Cardiac muscle cell (in vitro differentiated cells and primary cell): ENCODE data around the gene POLD2. TPM values are rescaled to one million over a fixed set of nuclear protein-coding genes. Genes with fewer than 3 reads are reported as not detected.

Experiments
- DNase-seq, 2 donors: peaks; one replicate each; pipeline versions ENCODE4 v3.0.0 to v3.0.0-alpha.2; 2010 to 2017; ENCODE audit warnings: low read depth in 1 of 2, low spot score in 1 of 2
- H3K27ac ChIP-seq: fragments of 200-600 bp; sonication (generic); 2 replicates; pipeline ENCODE4 v1.5.1; 2016
- H3K27me3 ChIP-seq: fragments of 200-600 bp; sonication (generic); 2 replicates; pipeline ENCODE4 v1.6.0; 2016; ENCODE audit warnings: control low read depth
- H3K36me3 ChIP-seq: fragments of 200-600 bp; sonication (generic); 2 replicates; pipeline ENCODE4 v1.5.1; 2016; ENCODE audit warnings: control low read depth
- H3K4me1 ChIP-seq: fragments of 200-600 bp; sonication (generic); 2 replicates; pipeline ENCODE4 v1.8.1; 2017; ENCODE audit warnings: low read depth, mild to moderate bottlenecking, mixed run types
- H3K4me3 ChIP-seq: fragments of 200-600 bp; sonication (generic); 2 replicates; pipeline ENCODE4 v1.5.1; 2016; ENCODE audit warnings: mild to moderate bottlenecking
- H3K9me3 ChIP-seq: fragments of 200-600 bp; sonication (generic); 2 replicates; pipeline ENCODE4 v1.5.1; 2017; ENCODE audit warnings: low read depth, mild to moderate bottlenecking, control low read depth
- CTCF ChIP-seq: IDR thresholded peaks from 2 replicates; pipeline ENCODE4 v1.5.1; 2012; ENCODE audit warnings: low read depth, mild to moderate bottlenecking, low read length
- polyA plus RNA-seq: library from polyadenylated mRNA; unstranded; fragments of >200 nt; fragmentation: Nextera tagmentation; extraction: Ambion mirVana; gene quantifications from 2 replicates; pipeline ENCODE4 v1.2.1, GENCODE V29; 2016
- total RNA-seq: library from RNA; depleted of rRNA; stranded (reverse); fragments of >200 nt; gene quantifications from 2 replicates; pipeline ENCODE4 v1.2.3, GENCODE V29; 2016

Gene POLD2
- total and polyA plus RNA-seq, 2 experiments from 2014 or later = 133 to 194 TPM

GRCh38 chr7:44076101-44076895, 47.0 kb downstream of the POLD2 start:
- no peak for DNase-seq
- TF ChIP-seq CTCF = no peak
- peaks cover 47% of the 10 kb centered on the region for H3K36me3 ChIP-seq
- H3K4me3 ChIP-seq = no peak overlapping the region
- no peaks in the 10 kb centered on the region for H3K9me3 ChIP-seq
- no peaks in the 10 kb centered on the region for H3K27me3 ChIP-seq
- H3K4me1 ChIP-seq = peaks cover 3% of the 10 kb centered on the region
- no peak overlapping the region for H3K27ac ChIP-seq

GRCh38 chr7:44075296-44076075, 47.9 kb downstream of the POLD2 start:
- no peak for TF ChIP-seq CTCF
- no peak for DNase-seq
- no peak overlapping the region for H3K27ac ChIP-seq
- H3K4me1 ChIP-seq = peaks cover 3% of the 10 kb centered on the region
- no peaks in the 10 kb centered on the region for H3K9me3 ChIP-seq
- H3K36me3 ChIP-seq = peaks cover 46% of the 10 kb centered on the region
- H3K27me3 ChIP-seq = no peaks in the 10 kb centered on the region
- no peak overlapping the region for H3K4me3 ChIP-seq

GRCh38 chr7:44074349-44074695, 49.0 kb downstream of the POLD2 start:
- Histone ChIP-seq H3K36me3 (peaks cover 40% of the 10 kb centered on the region), H3K4me1 (peaks cover 3% of the 10 kb centered on the region), H3K27me3 (no peaks in the 10 kb centered on the region), H3K27ac (no peak overlapping the region), H3K9me3 (no peaks in the 10 kb centered on the region), H3K4me3 (no peak overlapping the region)
- no peak for TF ChIP-seq CTCF
- DNase-seq = no peak

DNA sequence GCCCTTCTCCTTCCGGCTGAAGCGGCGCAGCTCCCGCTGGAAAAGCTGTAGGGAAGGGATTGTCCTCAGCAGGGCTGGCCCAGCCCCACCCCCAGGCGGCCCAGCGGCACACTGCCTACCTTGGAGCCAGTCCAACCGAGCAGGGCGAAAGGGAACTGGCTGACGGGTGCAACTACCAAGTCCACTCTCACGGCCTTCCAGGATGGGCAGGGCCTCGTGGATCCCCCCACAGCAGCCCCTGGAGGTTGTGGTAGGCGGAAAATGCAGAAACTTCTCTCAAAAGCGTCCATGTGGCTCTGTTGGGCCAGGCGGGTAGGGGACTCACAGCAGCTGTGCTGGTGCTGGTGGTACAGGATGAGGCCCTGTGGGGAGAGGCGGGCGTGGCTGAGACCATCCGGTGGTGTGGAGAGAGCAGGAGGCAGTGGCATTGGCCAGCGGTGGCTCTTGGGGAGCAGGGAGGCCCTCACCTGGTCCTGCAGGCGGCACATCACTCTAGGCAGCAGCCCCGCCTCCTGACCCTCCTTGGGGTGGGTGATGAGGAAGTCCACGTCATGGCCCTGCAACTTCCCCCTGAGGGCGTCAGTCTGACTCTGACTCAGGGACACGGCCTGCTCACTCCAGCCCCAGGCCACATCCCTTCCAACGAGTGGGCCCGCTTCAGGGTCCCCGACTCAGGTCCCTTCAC, 49.5 kb downstream of the POLD2 start:
- peaks cover 3% of the 10 kb centered on the region for H3K4me1 ChIP-seq
- peaks cover 35% of the 10 kb centered on the region for H3K36me3 ChIP-seq
- no peak overlapping the region for H3K27ac ChIP-seq
- H3K27me3 ChIP-seq = no peaks in the 10 kb centered on the region
- no peak for DNase-seq
- no peaks in the 10 kb centered on the region for H3K9me3 ChIP-seq
- TF ChIP-seq CTCF = no peak
- H3K4me3 ChIP-seq = no peak overlapping the region

DNA sequence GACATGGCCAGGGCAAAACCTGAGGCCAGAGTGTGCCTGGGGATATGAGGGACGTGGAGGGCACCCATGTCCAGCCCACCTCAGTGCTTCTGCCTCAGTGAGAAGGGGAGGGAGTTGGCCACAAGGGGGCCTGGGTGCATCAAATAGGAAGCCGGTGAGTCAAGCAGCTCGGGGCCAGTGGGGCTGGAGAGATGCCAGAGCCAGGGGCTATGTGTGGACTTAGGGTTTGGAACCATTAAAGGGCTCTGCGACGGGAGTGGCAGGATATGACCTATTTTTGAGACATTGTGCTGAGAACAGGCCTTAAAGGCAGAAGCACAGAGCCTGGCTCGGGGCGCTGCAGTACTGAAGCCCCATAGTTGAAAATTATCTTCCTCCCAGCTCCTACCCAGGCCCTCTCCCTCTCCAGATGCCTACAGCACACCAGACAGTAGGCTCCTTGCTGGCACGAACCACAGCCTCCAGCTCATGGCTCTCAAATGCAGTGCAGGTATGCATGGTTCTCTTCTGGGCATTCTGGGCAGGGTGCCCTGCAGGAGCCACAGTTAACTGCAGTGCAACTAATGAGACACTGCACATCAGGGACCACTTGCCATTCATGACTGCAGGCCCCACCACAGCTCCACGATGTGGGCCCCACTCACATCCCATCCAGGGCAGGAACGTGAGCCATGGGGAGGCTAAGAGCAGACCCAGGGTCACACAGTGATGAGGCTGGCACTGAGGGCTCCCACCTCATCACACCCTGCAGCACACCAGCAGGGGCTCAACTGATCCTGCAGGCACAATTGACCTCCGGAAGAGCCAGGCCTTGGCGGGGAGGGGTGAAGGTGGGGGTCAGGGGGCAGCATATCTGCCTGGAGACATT, 50.8 kb downstream of the POLD2 start:
- Histone ChIP-seq H3K36me3 (peaks cover 23% of the 10 kb centered on the region), H3K4me1 (peaks cover 3% of the 10 kb centered on the region), H3K27ac (peak overlapping the region; percentile 64), H3K27me3 (no peaks in the 10 kb centered on the region), H3K9me3 (no peaks in the 10 kb centered on the region), H3K4me3 (no peak overlapping the region)
- DNase-seq = peak; percentile 85 to 89
- TF ChIP-seq CTCF = peak; percentile 92
